ENCODE data around the gene SMPD3. TPM values are rescaled to one million over a fixed set of nuclear protein-coding genes. Genes with fewer than 3 reads are reported as not detected.

The SMPD3 gene
- total RNA-seq, 2 donors from 2014 or later: 0.19 to 0.23 TPM

DNA sequence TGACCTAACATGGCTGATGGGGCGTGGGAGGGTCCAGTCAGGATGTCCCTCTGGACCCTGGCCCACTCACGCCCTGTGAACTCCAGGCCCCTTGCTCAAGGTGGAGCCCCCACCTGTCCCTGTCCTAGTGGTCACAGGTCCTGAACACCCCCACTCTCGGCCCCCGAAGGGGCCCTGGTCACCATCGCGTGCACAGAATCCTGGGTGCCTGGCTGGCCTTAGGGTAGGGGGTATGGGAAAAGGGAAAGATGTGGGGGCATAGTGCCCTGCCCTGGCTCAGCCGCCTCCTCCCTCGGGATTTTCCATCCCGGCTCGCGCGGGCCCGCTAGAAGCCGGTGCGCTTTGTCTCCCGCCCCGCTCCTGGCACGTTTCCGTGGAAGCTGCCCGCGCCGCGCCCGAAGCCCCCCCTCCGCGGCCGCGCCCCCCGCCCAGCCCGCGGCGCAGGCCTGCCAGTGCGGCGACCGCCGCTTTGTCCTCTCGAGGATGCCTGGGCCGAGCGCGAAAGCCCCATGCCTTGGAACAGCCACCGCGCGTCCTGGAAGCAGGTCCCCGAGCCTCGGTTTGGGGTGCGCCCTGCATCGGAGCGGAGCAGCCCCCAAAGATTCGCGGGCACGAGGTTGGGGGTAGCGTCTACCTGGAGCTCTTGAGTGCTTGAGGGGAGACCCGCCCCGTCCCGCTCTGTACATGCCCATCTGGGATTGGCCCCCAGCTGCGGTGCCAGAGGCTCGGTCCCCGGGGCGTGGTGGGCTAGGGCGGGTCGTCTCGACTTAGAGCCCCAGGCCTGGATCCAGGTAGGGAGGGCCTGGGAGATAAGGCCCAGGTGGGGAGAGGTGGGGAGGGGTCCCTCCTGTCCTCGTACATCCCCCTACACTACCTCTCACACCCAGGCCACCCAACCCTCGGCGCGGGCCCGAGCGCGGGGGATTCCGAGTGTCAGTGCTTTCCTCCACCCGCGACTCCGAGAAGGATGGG is 1.3 kb downstream of the SMPD3 start:
- DNase-seq (ENCODE audit: low spot score): no peak
- intact Hi-C loops (cut with DNase I): no loop called here

- intact Hi-C loops (cut with DNase I): no loop called here
- no peak for DNase-seq (ENCODE audit: low spot score)
Measured at GRCh38 chr16:68445458-68445857, 2.9 kb downstream of the SMPD3 start.

- intact Hi-C loops (cut with DNase I): no loop called here
- DNase-seq (ENCODE audit: low spot score): no peak
Measured at GRCh38 chr16:68444056-68444657, 4.2 kb downstream of the SMPD3 start.

DNA sequence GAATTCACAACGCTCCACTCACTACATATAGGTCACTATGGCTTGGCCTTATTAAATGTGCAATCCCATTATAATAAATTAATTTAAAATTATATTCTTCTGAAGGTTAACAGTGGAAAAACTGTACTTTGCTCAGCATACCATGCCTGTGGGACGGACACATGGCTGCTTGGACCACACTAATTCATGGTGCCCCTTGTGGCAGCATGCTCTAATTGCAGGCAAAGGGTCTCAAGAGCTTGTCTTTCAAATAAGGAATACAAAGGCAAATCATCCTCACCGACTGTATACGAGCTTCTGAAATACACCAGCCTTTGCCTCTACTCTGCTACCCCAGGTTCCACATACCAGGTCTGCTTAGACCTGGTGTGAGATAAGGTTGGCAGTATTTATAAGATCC is 11.7 kb downstream of the SMPD3 start:
- intact Hi-C loops (cut with DNase I): loop anchor here in 1 of 2 donors (2.0 kb wide), 1 partner anchor 58 kb away; no protein-coding TSS in a partner anchor
- DNase-seq (ENCODE audit: low spot score): no peak

GRCh38 chr16:68434624-68435210 is 13.6 kb downstream of the SMPD3 start:
- intact Hi-C loops (cut with DNase I): no loop called here
- no peak for DNase-seq (ENCODE audit: low spot score)

DNA sequence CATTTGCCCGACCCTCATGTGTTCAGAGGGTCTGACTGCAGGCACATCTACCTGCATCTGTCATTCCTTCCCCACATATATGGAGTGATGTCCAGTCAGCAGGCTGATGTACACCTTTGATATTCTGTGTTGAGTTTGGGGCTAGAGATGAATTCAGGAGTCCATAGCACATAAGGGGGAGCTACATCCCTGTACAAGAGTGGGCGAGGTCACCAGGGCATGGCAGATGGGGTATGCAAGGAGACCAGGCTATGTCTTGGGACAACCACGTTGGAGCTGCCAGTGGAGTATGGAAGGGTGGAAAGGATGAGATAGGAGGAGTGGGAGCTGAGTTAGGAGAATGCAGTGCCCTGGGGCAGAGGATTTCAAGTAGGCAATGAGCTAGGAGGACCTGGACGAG is 15.0 kb downstream of the SMPD3 start:
- DNase-seq (ENCODE audit: low spot score): no peak
- intact Hi-C loops (cut with DNase I): no loop called here

GRCh38 chr16:68432701-68433100 is 15.6 kb downstream of the SMPD3 start:
- intact Hi-C loops (cut with DNase I): no loop called here
- no peak for DNase-seq (ENCODE audit: low spot score)

DNA sequence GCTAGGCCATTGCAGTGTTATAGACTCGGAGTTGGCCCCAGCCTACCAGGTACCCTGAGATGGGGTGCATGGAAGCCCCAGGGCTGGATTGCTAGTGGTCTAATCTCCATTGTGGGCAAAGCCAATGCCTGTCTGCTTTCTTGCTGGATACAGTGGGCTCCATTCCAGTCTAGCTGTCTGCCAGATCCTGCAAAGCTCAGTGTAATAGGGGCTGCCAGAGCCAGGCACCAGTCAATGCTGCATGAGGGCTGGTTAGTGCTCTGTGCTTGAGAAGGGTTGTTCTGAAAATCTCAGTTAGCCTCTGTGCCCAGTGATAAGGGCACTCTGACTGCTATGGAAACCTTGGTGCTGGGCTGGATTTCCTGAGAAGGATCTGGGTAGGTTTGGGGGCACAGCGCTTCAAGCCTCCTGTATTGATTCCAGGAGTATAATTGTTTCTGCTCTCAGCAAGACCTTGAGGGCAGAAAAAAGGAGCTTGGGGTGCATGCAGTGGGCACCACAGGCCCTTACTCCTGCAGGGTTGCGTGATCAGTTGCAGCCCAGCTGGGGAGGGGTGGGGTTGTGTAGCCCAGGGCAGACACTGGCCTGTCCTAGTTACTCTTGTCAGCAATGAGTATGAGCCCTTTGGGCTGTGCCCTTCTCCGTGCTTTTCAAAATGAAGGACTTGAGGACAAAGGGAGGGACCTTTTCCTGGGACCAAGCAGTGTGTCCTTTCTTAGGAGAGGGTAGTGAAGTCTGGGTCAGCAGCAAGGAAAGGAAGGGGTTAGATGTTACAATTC is 19.0 kb downstream of the SMPD3 start:
- intact Hi-C loops (cut with DNase I): no loop called here
- DNase-seq (ENCODE audit: low spot score): no peak

- no peak for DNase-seq (ENCODE audit: low spot score)
- intact Hi-C loops (cut with DNase I): no loop called here
Measured at GRCh38 chr16:68427649-68428303, 20.5 kb downstream of the SMPD3 start.

- no peak for DNase-seq (ENCODE audit: low spot score)
Measured at GRCh38 chr16:68426347-68426652, 22.0 kb downstream of the SMPD3 start.

DNA sequence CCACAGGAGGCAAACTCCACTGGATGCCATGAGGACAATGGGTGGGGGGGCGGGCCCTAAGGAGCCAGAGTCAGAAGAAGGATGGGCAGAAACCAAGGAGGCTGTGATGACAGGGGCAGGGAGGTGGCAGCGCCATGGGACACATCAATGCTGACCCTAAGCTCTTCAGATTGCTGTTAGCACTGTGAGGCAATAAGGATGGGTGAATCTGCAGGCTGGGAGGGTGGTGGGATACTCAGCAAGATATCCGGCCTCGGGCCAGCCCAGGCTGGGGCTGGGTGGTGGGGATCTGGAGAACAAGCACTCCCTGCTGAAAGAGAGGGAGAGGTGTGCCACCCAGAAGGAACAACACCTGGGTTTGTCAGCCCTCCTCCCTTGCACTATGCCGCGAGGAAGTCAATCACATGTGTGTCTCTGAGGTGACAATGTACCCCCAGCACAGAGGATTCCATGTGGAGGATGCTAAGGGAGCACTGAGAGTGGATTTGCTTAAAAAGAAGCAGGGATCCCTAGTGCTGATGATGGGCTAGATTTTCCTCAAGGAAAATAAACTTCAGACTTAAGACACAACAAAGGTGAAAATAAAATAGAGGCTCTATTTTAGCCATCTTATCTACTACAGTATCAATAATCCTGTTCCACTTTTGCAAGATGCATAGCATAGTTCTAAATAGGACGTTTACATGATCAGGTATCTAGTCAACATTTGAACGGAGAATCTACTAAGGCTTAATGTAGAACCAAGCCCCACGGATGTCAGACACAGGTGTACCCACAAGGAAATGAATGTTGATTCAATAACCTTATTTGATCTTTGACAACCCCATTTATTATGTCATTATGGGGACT is 22.6 kb downstream of the SMPD3 start:
- intact Hi-C loops (cut with DNase I): no loop called here
- no peak for DNase-seq (ENCODE audit: low spot score)

More at GRCh38 chr16:68426347-68426652, 22.0 kb downstream of the SMPD3 start:
- intact Hi-C loops (cut with DNase I): no loop called here

GRCh38 chr16:68423771-68424170 is 24.5 kb downstream of the SMPD3 start:
- intact Hi-C loops (cut with DNase I): no loop called here
- peak; percentile 0 for DNase-seq (ENCODE audit: low spot score)

DNA sequence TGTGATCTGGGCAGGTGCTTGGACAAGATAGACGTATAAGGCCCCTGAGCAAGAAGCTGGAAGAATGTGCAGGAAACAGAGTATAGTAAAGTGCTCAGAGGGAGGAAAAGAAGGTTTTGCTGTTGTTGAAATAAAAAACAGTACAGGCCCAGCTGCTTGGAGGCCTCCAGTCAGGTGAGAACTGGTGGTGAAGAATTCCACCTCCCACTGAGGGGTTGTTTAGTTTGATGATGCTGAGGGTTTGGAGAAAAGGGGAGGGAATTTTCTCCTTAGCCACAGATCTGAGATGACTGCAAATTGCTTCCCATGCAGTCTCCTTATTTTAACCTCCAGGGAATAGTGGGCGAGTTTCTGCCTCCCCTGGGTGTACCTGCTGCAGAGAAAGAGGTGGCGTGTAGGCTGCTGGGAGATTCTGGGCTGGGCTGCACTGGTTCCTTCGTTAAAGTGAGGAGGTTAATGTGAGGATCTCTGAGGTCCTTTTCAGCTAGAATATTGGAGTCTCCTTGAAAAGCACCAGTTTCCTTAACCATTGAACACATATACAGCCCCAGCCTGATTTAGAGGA is 25.8 kb downstream of the SMPD3 start:
- no peak for DNase-seq (ENCODE audit: low spot score)
- intact Hi-C loops (cut with DNase I): no loop called here

DNA sequence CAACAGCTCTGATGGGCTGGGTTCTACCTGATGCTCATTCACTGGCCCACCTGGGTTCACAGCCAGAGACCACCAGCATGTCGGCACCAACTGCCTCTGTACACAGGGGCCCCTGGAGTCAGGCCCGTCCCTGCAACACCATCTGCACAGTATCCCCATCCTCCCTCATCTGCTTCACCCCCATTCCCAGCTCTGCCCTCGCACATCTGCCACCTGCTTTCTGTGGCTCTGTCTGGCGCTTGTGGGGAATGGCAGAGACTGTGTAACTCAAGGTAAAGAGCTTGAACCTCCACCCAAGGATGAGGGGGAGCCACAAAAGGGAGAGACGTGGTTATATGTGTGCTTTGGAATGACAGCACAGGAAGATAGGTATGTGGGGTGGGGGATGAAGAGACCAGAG is 27.2 kb downstream of the SMPD3 start:
- intact Hi-C loops (cut with DNase I): no loop called here
- no peak for DNase-seq (ENCODE audit: low spot score)

- no peak for DNase-seq (ENCODE audit: low spot score)
- intact Hi-C loops (cut with DNase I): no loop called here
Measured at GRCh38 chr16:68420366-68420942, 27.9 kb downstream of the SMPD3 start.

- intact Hi-C loops (cut with DNase I): no loop called here
- no peak for DNase-seq (ENCODE audit: low spot score)
Measured at GRCh38 chr16:68417711-68418301, 30.5 kb downstream of the SMPD3 start.

Data from posterior vena cava (tissue), 2 donors.